T-helper 1 cell treated with Interleukin-12 subunit alpha and Interleukin-12 subunit beta and Interleukin-4 antibody, amounts not matched to agents 30 ng/mL and 1 ng/mL, for 36 hours (primary cell): ENCODE measurements around the gene PIK3R6. TPM values are rescaled to one million over a fixed set of nuclear protein-coding genes. Genes with fewer than 3 reads are reported as not detected.
"Not testable (repeated sequence)": the region's sequence is repeated elsewhere in the genome, so short reads cannot be mapped to it uniquely, and the experiment has no call there.

Source experiments
- intact Hi-C: fragments of 100-400 bp; cut with micrococcal nuclease; formaldehyde crosslinking; loops from one replicate; pipeline ENCODE4 v1.15.1; 2024
- total RNA-seq: library from RNA; stranded (reverse); gene quantifications from 2 replicates; pipeline ENCODE4 v1.2.3, GENCODE V29; 2022

Gene PIK3R6
- total RNA-seq, 1 donor from 2014 or later, result 4.3 TPM

- intact Hi-C loops, result no loop called here
Observed at GRCh38 chr17:8829036-8829941, 38.2 kb downstream of the PIK3R6 start.

DNA sequence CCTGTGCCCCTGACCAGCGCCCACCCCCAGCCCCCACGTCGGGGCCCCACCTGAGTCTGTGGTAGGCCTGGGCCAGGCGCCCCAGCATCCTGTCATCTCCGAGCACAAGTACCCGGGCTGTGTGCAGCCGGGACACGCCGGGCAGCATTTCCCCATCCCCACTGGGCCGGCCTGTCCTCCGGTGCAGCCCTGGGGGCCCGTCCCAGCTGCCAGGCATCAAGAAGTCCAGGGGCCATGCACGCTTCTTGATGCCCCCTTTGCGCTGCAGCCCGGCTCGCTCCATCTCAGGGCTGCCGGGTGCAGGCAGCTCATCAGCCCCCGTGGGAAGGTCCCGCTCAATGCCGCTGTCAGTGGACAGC lies 39.0 kb downstream of the PIK3R6 start:
- intact Hi-C loops, result no loop called here

DNA sequence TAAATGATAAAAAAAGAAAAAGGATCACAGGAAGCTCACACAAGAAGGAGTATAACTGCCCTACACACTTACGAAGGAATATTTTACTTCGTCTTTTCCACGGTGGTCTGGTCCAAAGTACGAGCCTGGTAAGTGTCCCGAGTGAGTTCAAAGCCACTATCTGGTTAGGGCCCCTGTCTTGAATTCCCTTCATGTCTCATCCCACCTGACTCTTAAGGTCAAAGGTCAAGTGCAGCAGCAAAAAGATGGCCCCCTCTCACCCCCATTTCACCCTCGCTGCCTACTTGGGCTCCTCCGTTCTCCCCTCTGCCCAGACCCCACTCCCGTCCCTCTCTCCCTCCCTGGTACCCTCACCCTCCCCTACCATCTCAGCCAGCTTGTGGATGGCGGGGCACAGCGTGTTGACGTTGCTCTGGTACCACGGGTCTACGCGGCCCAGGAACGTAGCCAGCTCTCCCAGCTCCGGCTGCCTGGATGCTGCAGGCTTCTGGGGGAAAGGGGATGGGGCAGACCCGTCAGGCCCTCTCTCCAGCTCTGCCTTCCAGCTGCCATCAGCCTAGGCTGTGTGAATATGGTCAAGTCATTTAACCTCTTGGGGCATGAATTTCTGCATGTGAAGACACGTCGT lies 40.6 kb downstream of the PIK3R6 start:
- intact Hi-C loops, result no loop called here

DNA sequence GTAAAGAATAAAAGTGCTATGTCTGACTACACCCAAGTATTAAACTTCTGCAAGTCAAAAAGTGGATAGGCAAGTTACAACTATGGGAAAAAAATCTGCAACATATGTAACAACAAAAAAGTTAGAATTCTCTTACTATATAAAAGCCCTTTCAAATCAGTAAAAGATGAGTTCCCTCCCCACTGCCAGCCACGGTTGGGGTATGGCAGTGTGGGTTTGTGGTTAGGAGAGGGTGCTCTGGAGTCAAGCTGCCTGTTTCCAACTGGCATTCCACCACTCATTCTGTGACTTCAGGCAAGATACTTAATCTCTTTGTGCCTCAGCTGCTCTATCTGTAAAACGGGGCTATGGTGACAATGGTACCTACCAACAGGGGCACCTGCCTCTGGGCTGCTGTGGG lies 41.7 kb downstream of the PIK3R6 start:
- intact Hi-C loops, result no loop called here

- intact Hi-C loops, result no loop called here
Observed at GRCh38 chr17:8823279-8823678, 44.2 kb downstream of the PIK3R6 start.

DNA sequence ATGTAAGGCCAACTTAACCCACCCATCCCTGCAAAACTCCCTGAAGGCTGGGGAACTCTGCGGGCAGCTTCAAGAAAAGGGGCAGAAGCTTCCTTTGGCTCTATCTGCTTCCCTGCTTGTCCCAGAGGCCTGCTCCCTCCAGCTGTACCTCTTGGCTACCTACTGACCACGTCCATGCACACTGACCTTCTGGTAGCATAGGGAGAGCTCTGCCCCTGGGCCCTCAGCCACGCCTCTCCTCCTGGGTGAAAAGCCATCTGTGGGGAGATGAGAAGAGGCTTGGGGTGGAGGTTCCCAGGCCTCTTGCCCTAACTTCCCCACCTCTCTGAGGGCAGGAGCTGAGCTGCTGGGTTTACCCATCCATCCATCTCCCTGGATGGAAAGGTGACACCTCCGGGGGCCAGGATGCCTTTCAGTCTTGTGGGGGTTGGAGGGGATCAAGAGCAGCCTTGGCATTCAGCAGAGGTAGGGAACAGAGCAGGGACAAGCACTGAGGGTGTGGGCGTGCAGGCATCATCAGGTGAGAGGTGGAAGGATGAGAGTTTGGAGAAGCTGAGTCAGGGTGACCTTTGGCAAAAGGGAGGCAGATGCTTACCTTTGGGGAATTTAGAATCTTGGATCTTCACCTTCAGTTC lies 45.0 kb downstream of the PIK3R6 start:
- intact Hi-C loops, result no loop called here

GRCh38 chr17:8821446-8822105 lies 45.9 kb downstream of the PIK3R6 start:
- intact Hi-C loops, result no loop called here

GRCh38 chr17:8820311-8821010 lies 47.0 kb downstream of the PIK3R6 start:
- intact Hi-C loops, result no loop called here

GRCh38 chr17:8818654-8819330 lies 48.7 kb downstream of the PIK3R6 start:
- intact Hi-C loops, result no loop called here

GRCh38 chr17:8818047-8818446 lies 49.4 kb downstream of the PIK3R6 start:
- intact Hi-C loops, result no loop called here

DNA sequence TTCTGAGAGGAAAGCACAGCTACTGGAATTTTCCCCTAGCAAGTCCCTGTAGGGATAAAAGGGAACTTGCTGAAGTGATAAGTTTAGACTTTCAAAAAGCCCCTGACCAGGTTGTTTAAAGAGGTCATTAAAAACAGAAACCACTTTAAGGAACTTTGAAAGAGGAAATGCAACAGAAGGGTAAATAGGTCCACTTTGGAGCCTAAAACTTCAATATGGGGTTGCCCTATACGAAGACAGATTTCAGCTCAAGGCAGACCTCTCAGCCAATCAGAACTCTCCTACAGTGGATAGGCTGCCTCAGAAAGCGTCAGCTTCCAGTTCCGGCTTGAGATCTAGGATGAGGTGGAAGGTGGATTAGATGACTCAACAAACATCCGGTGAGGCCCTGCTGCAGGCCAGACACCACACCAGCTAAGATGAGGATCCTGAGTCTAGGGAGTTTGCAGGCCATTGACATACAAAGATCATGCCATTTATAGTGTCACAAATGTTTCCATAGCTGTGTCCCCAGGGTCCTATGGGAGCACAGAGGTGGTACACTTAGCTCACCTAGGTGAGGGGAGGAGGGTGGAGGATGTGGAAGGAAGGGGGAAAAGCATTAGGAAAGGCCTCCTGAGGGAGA lies 60.4 kb downstream of the PIK3R6 start:
- intact Hi-C loops, result no loop called here

GRCh38 chr17:8806253-8806925 lies 61.1 kb downstream of the PIK3R6 start:
- intact Hi-C loops, result no loop called here

GRCh38 chr17:8805396-8805795 lies 62.1 kb downstream of the PIK3R6 start:
- intact Hi-C loops, result not testable (repeated sequence)

DNA sequence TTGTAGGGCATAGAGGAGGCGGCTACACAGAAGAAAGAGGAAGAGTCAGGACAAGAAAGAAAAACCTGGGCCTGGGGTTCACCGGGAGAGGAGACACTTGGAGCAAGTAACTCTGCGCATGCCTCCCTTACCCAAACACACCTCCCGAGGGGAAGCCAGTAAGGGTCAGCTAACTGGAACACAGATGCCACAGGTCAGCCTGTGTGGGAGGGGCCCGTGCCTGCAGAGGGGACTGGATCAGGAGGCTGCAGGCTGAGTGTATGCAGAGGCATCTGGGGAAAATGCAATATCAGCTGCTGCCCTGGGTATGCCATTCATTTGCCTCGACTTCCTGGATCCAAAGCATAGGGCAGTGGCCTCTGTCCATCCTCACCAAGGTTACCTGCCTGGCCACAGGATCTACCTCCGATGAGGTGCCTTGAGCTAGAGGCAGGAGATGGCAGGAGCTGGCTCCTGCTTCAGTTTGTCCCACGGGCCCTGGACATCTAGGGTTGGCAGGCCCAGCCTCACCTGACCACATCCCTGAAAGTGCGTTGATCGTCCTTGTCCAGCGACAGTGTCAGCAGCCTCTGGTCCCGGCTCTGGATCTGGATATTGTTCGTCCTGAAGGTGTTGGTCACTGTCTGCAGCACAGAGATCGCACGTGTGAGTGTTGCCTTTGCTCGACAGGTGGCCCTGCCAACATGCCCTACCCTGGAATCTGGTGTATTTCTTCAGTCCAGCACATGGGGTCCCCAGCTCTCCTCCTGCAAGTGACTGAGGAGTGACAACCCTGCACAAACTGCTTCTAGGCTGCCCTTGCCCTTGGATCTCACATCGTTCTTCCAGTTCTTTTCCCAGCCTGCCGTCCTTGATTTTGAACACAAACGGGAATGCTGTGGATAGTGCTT lies 63.7 kb downstream of the PIK3R6 start:
- intact Hi-C loops, result no loop called here

GRCh38 chr17:8801135-8801840 lies 66.2 kb downstream of the PIK3R6 start:
- intact Hi-C loops, result no loop called here

DNA sequence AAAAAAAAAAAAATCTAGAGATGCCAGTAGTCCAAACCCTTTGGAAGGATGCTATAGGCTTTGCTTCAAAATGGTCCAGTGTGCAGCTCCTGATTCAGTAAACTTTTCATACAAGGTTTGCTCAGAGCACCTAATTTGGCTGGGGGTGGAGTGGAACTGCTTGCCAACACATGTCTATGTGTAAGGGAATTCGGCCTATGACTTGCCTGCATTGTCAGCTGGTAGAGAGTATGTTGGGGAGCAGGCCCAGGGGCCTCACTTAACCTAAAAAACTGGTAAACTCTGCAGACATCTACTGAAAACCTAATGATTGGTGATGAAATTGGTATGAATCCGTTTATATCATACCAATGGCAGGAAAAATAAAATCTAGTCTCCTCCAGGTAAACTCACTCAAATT lies 66.8 kb downstream of the PIK3R6 start:
- intact Hi-C loops, result no loop called here

- intact Hi-C loops, result no loop called here
Observed at GRCh38 chr17:8799570-8800212, 67.8 kb downstream of the PIK3R6 start.
